NCI-H748 (cell line): Measurements from ENCODE around the gene SAC3D1.
"Not testable (repeated sequence)": the region's sequence is repeated elsewhere in the genome, so short reads cannot be mapped to it uniquely, and the experiment has no call there.

Experiments
- DNase-seq: peaks from one replicate; lab custom pipeline; 2025; ENCODE audit not compliant: unreplicated experiment; lab: John Stamatoyannopoulos, UW

SAC3D1 gene

DNA sequence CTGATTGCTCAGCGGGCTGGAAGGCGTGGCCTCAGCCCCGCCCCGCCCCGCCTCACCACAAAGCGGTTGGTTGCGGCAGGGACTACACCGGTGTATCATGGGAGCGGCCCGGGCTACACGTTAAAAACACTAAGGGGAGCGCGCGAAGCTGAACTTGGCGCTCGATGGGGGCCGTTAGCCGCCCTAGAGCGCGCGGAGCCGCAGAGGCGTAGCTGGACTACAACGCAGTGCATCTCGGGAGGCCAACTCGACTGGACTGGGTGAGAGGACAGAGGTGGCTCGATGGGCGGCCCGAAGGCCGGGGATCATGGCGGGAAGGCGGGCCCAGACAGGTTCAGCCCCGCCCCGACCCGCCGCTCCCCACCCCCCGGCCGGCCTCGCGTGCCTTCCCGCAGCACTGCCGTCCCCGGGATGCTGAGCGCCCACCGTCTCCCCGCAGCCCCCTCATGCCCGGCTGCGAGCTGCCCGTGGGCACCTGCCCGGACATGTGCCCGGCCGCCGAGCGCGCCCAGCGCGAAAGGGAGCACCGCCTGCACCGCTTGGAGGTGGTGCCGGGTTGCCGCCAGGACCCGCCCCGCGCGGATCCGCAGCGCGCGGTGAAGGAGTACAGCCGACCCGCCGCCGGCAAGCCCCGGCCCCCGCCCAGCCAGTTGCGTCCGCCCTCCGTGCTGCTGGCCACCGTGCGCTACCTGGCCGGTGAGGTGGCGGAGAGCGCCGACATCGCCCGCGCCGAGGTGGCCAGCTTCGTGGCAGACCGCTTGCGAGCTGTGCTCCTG lies at the start of gene SAC3D1:
TSS of gene SAC3D1 (plus strand) at position 364 of the 776 bp plus-strand sequence. CDS start at position 447, 83 bp downstream.
- DNase-seq = peak; percentile 99

GRCh38 chr11:64994318-64994717 lies 46.7 kb upstream of the SAC3D1 start:
- DNase-seq = no peak

GRCh38 chr11:64996327-64996709 lies 44.7 kb upstream of the SAC3D1 start:
- DNase-seq = no peak

- DNase-seq = peak; percentile 27
These were observed 44.2 kb upstream of the SAC3D1 start, which contains the start of gene BATF2 for GRCh38 chr11:64996710-64997380. TSS of gene BATF2 (minus strand) at chr11:64996971. CDS start at chr11:64996914, 57 bp downstream.

DNA sequence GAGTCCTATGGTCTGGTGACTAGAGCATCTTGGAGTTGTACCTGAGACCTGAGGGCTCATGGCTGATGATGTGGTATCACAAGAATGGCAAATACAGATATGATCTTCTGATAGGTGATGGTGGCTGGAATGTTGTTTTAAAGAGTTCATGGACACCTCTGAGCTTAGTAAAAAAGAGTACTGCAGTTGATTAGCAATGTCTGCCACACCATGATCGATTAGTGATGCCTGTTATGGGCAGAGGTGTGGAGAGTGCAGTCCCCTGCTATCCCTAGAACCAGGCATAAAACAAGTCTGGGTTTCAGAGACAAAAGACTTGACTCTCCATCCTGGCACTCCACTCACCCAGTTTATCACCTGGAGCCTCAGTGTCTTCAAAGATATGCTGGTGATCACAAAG lies 42.9 kb upstream of the SAC3D1 start:
- no peak for DNase-seq

- DNase-seq = no peak
These were observed 42.1 kb upstream of the SAC3D1 start for GRCh38 chr11:64998690-64999431.

DNA sequence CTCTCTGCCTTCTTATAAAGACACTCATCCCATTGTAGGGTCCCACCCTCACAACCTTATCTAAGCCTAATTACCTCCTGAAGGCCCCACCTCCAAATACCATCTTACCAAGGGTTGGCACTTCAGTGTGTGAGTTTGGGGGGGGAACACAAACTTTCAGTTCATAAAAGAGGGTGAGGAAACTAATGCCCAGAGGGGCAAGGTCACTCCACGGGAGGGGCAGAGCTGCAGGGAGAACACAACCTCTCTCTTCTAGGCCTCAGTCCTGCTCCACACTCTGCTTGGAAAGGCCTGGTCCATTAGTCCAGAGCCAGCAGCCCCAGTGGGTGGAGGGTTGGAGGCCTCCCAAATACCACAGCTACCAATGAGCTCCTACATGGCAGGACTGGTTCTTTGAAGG lies 41.5 kb upstream of the SAC3D1 start:
- no peak for DNase-seq

- DNase-seq = no peak
These were observed 38.3 kb upstream of the SAC3D1 start for GRCh38 chr11:65002706-65003105.

DNA sequence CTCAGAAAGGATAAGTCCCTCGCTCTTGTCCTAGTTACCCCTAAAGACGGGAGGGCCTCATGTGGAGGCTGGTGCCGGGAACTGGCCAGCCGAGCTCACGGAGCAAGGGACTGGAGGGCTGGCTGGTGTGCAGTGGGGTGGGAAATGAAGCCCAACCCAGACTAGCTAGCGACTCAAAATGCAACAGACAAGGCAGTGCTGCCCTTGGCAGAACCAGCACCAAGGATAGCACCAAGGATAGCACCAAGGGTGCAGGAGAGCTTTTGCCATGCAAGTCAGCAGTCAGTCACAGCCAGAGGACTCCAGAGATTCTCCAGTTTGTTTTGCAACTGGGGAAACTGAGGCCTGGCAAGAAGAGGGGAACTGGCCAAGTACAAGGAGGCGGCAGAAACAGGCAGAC lies 37.7 kb upstream of the SAC3D1 start:
- no peak for DNase-seq

- DNase-seq = not testable (repeated sequence)
These were observed 37.0 kb upstream of the SAC3D1 start for GRCh38 chr11:65003968-65004367.

GRCh38 chr11:65008016-65008415 lies 33.0 kb upstream of the SAC3D1 start:
- no peak for DNase-seq

DNA sequence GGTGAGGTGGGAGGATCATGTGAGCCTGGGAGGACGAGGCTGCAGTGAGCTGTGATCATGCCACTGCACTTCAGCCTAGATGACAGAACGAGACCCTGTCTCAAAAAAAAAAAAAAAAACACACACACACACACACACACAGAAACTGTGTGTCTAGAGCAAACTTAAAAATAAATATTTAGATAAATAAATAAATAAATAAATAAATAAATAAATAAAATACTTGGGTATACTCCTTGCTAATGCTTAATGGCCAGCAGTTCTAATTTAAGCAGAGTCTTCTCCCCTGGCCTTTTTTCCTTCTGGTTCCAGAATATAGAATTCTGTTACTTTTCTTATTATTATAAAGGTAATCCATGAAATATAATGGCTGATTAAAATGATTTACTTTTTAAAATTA lies 32.1 kb upstream of the SAC3D1 start:
- DNase-seq = no peak

DNA sequence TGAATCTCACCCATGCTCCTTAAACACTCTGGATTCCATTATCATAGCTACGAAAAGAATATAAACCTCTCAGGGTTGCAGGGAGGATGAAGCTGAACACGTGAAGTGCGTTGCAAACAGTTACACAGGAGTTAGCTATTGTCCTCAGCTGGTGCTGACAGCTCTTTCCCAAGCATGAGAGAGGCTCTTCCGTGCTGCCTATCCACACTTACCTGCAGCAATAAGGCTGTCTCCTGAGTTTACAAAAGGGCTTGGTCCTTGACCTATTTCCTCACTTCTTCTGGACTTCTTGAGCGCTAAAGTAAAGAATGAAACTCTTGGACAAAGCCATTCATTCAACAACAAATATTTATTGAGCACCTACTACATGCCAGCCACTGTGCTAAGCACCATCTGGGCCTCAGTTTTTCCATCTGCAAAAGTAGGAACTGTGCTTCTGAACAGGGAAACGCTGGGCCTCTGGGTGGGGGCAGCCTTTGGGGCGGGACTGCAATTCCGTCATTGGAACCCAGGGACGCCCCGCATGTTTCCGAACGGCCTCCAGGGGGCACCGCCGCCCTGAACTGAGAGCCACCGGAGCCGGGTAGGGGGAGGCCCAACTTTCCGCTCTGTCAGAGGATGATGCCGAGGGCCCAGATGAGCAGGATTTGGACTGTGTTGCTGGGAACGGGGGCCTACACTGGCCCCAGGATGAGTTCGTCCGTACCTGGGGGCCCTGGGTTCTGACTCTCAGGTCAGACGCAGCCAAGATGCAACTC lies 27.7 kb upstream of the SAC3D1 start:
- peak; percentile 86 for DNase-seq

GRCh38 chr11:65013888-65014725 lies 26.9 kb upstream of the SAC3D1 start, which contains the start of gene ARL2:
TSS of gene ARL2 (plus strand) at chr11:65014160. CDS start at chr11:65014208, 48 bp downstream.
- DNase-seq = peak; percentile 93

DNA sequence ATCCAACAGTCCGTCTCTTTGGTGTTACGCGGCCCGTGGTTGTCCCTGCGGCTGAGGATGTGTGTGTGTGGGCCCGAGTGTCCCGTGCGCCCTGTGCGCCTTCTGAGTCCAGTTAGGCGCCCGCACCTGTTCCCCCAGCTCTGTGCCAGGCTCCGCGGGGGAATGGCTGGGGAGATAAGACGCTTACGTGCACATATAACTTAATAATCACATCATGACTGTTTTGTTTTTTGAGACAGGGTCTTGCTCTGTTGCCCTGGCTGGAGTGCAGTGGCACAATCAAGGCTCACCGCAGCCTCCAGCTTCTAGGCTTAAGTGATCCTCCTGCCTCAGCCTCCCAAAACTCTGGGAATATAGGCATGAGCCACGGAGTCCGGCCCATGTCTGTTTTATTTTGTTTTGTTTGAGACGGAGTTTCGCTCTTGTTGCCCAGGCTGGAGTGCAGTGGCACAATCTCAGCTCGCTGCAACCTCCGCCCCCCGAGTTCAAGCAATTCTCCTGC lies 26.2 kb upstream of the SAC3D1 start:
- no peak for DNase-seq

- no peak for DNase-seq
These were observed 24.3 kb upstream of the SAC3D1 start for GRCh38 chr11:65016705-65017104.

GRCh38 chr11:65017937-65018336 lies 23.1 kb upstream of the SAC3D1 start:
- DNase-seq = no peak

DNA sequence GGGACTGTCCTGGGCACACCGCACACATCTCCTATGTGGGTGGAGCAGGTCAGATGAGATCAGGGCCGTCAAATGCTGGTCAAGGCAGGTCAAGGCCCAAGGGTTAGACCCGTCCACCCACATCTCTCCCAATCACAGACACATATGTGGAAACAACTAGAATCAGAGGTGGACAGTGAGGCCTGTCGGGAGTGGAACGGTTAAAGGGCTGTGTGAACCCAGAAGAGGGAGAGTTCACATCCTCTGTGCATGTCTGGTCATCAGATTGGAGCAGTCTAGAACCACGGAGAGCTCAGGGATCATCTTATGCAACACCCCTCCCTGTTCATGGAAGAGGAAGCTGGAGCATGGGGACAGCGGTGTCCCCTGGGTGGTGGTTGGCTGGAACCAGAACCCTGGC lies 21.2 kb upstream of the SAC3D1 start:
- no peak for DNase-seq

DNA sequence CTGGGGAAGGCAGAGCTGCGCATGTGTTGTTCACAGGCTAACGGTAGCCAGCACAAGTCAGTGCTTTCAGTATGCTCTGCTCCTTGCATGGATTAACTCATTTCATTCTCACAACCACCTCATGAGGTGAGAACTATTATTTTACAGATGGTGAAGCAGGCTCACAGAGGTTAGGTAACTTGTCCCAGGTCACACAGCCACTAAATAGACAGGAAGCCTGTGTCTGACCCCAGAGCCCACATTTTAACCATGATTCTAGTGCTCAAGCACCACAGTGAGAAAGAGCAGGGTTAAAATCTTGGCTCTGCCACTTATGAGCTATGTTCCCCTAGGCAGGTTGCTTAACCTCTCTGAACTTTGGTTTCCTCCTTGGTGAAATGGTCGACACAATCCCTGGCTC lies 20.0 kb upstream of the SAC3D1 start:
- DNase-seq = no peak

DNA sequence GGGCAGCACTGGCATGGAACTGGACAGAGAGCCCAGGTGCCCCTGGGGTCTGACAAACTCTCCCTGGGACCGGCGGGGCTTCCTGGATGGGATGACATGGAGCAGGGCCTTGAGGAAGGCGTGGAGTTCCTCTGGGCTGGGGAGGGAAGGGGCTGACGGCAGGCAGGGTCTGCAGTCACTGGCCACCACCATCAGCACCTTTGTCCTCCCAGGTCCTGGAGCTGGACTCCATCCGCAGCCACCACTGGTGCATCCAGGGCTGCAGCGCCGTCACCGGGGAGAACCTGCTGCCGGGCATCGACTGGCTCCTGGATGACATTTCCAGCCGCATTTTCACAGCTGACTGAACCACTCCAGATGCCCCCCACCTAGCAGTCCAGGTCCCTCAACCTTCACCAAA lies 19.5 kb upstream of the SAC3D1 start:
- no peak for DNase-seq
